HepG2 (cell line): Measurements from ENCODE around the gene CHAF1A.

Experiments
- JUND ChIP-seq: sonication (generic); formaldehyde crosslinking; IDR thresholded peaks from 2 replicates; pipeline ENCODE4 v1.8.0; 2022; ENCODE audit warnings: mild to moderate bottlenecking, missing genetic modification reagents
- POLR2A ChIP-seq, 2 experiments: IDR thresholded peaks; 2 replicates each; pipeline ENCODE4 v1.6.1; 2011; ENCODE audit warnings: low read depth in 2 of 2, low read length in 2 of 2, mild to moderate bottlenecking in 1 of 2, moderate library complexity in 1 of 2; ENCODE audit not compliant: insufficient read depth in 1 of 2
- PRMT3 ChIP-seq: sonication (generic); formaldehyde crosslinking; IDR thresholded peaks from 2 replicates; pipeline ENCODE4 v1.8.1; 2022; ENCODE audit warnings: low read depth, mild to moderate bottlenecking, moderate library complexity, missing genetic modification reagents, borderline replicate concordance
- RCOR2 ChIP-seq: IDR thresholded peaks from 2 replicates; pipeline ENCODE4 v1.6.1; 2016; ENCODE audit warnings: missing biosample characterization, missing genetic modification reagents
- RELA ChIP-seq: sonication (generic); formaldehyde crosslinking; IDR thresholded peaks from 2 replicates; pipeline ENCODE4 v1.4.0; 2020; ENCODE audit warnings: missing genetic modification reagents
- SP4 ChIP-seq: sonication (generic); formaldehyde crosslinking; IDR thresholded peaks from 2 replicates; pipeline ENCODE4 v1.8.1; 2023; ENCODE audit warnings: mild to moderate bottlenecking, missing genetic modification reagents
- TCF7 ChIP-seq: sonication (generic); IDR thresholded peaks from 2 replicates; pipeline ENCODE4 v1.6.1; 2016; ENCODE audit warnings: antibody characterized with exemption, low read depth
- TFE3 ChIP-seq: IDR thresholded peaks from 2 replicates; pipeline ENCODE4 v1.6.1; 2016
- ZSCAN22 ChIP-seq: sonication (generic); formaldehyde crosslinking; IDR thresholded peaks from 2 replicates; pipeline ENCODE4 v1.4.0; 2020; ENCODE audit warnings: mild to moderate bottlenecking, missing genetic modification reagents

- TF ChIP-seq RCOR2 (CRISPR knock-in tag) (no peak), PRMT3 (CRISPR knock-in tag) (no peak), POLR2A (IDR thresholded peaks at IDR 0.05; ENCODE audit: insufficient read depth in 1 of 2, low read depth in 2 of 2, low read length in 2 of 2) (no peak), SP4 (CRISPR knock-in tag) (no peak), ZSCAN22 (CRISPR knock-in tag) (no peak), JUND (no peak), TCF7 (no peak), TFE3 (CRISPR knock-in tag) (no peak), RELA (CRISPR knock-in tag) (no peak)
Observed at GRCh38 chr19:4454747-4455718, 52.6 kb downstream of the CHAF1A start.
